CD4-positive, CD25-positive, alpha-beta regulatory T cell (primary cell): Measurements from ENCODE around the gene PRSS12. TPM values are rescaled to one million over a fixed set of nuclear protein-coding genes. Genes with fewer than 3 reads are reported as not detected.

Experiments used
- ATAC-seq, 2 donors: fragments of 150-1000 bp; cut with Tn5 transposase; one replicate each; pipeline ENCODE4 v1.10.0; 2021; ENCODE audit warnings: low read depth in 2 of 2, moderate number of reproducible peaks in 2 of 2, moderate library complexity in 1 of 2
- DNase-seq, 3 donors: peaks; one replicate each; pipeline versions ENCODE4 v3.0.0 to v3.0.0-alpha.2; 2012 to 2022; ENCODE audit warnings: mixed read lengths in 1 of 3
- H3K27ac ChIP-seq: one replicate; pipeline ENCODE4 v1.7.0; 2013; ENCODE audit warnings: mild to moderate bottlenecking, low read length; ENCODE audit not compliant: insufficient read depth, poor library complexity, severe bottlenecking
- H3K27me3 ChIP-seq: one replicate; pipeline ENCODE4 v1.7.0; 2013; ENCODE audit warnings: low read length; ENCODE audit not compliant: control insufficient read depth, insufficient read depth
- H3K36me3 ChIP-seq: one replicate; pipeline ENCODE4 v1.7.0; 2013; ENCODE audit warnings: mild to moderate bottlenecking, low read length, moderate library complexity; ENCODE audit not compliant: control insufficient read depth, insufficient read depth
- H3K4me1 ChIP-seq: 2 replicates; pipeline ENCODE4 v1.7.0; 2013; ENCODE audit warnings: mild to moderate bottlenecking, low read length; ENCODE audit not compliant: insufficient read depth, control insufficient read depth, poor library complexity, severe bottlenecking
- H3K4me3 ChIP-seq: one replicate; pipeline ENCODE4 v1.7.0; 2013; ENCODE audit warnings: low read depth, mild to moderate bottlenecking, low read length, moderate library complexity
- H3K9me3 ChIP-seq, 2 experiments: 1 replicate in 1 of 2; 2 replicates in 1 of 2; pipeline ENCODE4 v1.7.0; 2013; ENCODE audit warnings: low read length in 2 of 2, mild to moderate bottlenecking in 1 of 2, moderate library complexity in 1 of 2; ENCODE audit not compliant: control insufficient read depth in 2 of 2
- H3K27ac Mint-ChIP-seq, 3 donors: one replicate each; pipeline ENCODE4 v1.8.0; 2020 to 2022; ENCODE audit warnings: mild to moderate bottlenecking in 3 of 3, mixed read lengths in 3 of 3, moderate library complexity in 2 of 3
- H3K27me3 Mint-ChIP-seq: one replicate; pipeline ENCODE4 v1.8.0; 2022; ENCODE audit warnings: mild to moderate bottlenecking, mixed read lengths
- H3K36me3 Mint-ChIP-seq: one replicate; pipeline ENCODE4 v1.8.0; 2020; ENCODE audit warnings: mixed read lengths
- H3K4me1 Mint-ChIP-seq, 4 donors: one replicate each; pipeline ENCODE4 v1.8.0; 2020 to 2022; ENCODE audit warnings: mixed read lengths in 4 of 4, mild to moderate bottlenecking in 1 of 4
- H3K4me3 Mint-ChIP-seq, 4 donors: one replicate each; pipeline ENCODE4 v1.8.0; 2020 to 2022; ENCODE audit warnings: mild to moderate bottlenecking in 4 of 4, mixed read lengths in 4 of 4, moderate library complexity in 3 of 4
- H3K9me3 Mint-ChIP-seq, 7 donors: one replicate each; pipeline ENCODE4 v1.8.0; 2020 to 2022; ENCODE audit warnings: mixed read lengths in 7 of 7, mild to moderate bottlenecking in 3 of 7, moderate library complexity in 2 of 7
- polyA plus RNA-seq, 4 donors: library from polyadenylated mRNA; unstranded; fragments of 300-500 nt; fragmentation: Illumina TruSeq; gene quantifications; one replicate each; pipeline ENCODE4 v1.2.3, GENCODE V29; 2021
- total RNA-seq: library from RNA; stranded (reverse); gene quantifications from one replicate; pipeline ENCODE4 v1.2.3, GENCODE V29; 2022

Gene PRSS12
- total and polyA plus RNA-seq, 5 donors from 2014 or later, result 0.05 TPM; not detected in 4

DNA sequence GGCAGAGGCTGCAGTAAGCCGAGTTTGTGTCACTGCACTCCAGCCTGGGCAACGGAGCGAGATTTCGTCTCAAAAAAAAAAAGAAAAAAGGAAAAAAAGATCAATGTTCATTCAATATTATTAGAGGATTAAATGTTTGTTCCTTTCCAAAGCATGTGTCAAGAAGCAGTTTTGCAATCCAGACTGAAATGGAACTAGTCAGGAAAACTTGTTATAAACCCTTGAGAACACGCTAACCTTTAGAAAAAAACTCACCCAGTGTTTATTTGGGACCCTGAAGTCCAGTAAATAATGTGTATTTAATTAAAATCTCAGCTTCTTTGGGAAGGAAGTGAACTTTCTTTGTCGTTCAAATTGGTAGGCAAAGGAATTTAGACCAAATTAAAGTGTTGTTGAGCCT is 16.4 kb upstream of the PRSS12 start:
- Mint-ChIP-seq H3K4me3 (no peak overlapping the region), H3K36me3 (no peaks in the 10 kb centered on the region), H3K9me3 (peaks cover 0 to 3% (median 0%) of the 10 kb centered on the region in 7 donors), H3K27ac (no peak overlapping the region), H3K4me1 (no peaks in the 10 kb centered on the region), H3K27me3 (peaks cover 4% of the 10 kb centered on the region)
- H3K4me3 ChIP-seq, result no peak overlapping the region
- no peaks in the 10 kb centered on the region for H3K36me3 ChIP-seq
- ATAC-seq (no peak), DNase-seq (no peak)
- no peaks in the 10 kb centered on the region for H3K4me1 ChIP-seq
- H3K9me3 ChIP-seq, result no peaks in the 10 kb centered on the region
- H3K27me3 ChIP-seq, result peaks cover 2% of the 10 kb centered on the region
- no peak overlapping the region for H3K27ac ChIP-seq

DNA sequence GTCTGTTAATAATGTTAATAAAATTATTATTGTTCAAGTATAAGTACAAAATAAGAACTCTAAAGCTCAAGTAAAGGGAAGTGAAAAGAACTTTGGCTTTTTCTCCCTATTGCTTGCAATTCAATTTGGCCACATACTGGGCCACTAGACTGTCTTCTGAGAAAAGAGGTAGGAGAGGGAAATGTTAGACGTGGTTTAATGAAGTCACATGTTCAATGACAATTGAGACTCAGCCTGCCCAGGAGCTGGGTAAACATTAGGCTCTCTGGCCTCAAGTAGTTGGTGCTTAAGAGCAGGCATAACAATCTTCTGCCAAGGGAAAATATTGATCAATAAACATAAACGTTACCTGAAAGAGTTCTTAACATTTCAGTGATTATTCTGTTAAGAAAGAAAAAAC is 15.1 kb upstream of the PRSS12 start:
- H3K36me3 Mint-ChIP-seq, result no peaks in the 10 kb centered on the region
- ATAC-seq, result no peak

DNA sequence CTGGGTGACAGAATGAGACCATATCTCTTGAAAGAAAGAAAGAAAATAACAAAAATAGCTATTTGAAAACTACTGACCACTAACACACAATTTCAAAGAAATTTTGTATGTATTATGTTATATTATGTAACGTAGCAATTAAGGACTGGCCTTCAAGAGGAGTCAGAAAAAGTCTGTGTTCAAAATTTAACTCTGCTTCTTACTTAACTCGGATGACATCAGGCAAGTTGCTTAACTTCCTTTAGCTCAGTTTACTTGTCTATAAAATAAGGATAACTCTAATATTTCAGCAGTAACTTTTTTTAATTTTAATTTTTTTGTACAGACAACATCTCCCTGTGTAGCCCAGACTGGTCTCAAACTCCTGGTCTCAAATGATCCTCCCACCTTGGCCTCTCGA is 14.6 kb upstream of the PRSS12 start:
- ATAC-seq, result no peak
- Histone ChIP-seq H3K27ac (no peak overlapping the region), H3K36me3 (no peaks in the 10 kb centered on the region), H3K4me3 (no peak overlapping the region), H3K4me1 (no peaks in the 10 kb centered on the region), H3K27me3 (peaks cover 2% of the 10 kb centered on the region), H3K9me3 (no peaks in the 10 kb centered on the region)
- no peaks in the 10 kb centered on the region for H3K36me3 Mint-ChIP-seq
- H3K27me3 Mint-ChIP-seq, result peaks cover 4% of the 10 kb centered on the region
- DNase-seq, result no peak
- no peaks in the 10 kb centered on the region for H3K4me1 Mint-ChIP-seq
- no peak overlapping the region for H3K27ac Mint-ChIP-seq
- H3K9me3 Mint-ChIP-seq, result peaks cover 0 to 3% (median 0%) of the 10 kb centered on the region in 7 donors
- no peak overlapping the region for H3K4me3 Mint-ChIP-seq

More for the DNA sequence above, 15.1 kb upstream of the PRSS12 start:
- Mint-ChIP-seq H3K27ac (no peak overlapping the region), H3K4me1 (no peaks in the 10 kb centered on the region), H3K27me3 (peaks cover 4% of the 10 kb centered on the region), H3K4me3 (no peak overlapping the region), H3K9me3 (peaks cover 0 to 3% (median 0%) of the 10 kb centered on the region in 7 donors)
- Histone ChIP-seq H3K27me3 (peaks cover 2% of the 10 kb centered on the region), H3K4me3 (no peak overlapping the region), H3K27ac (no peak overlapping the region), H3K4me1 (no peaks in the 10 kb centered on the region), H3K36me3 (no peaks in the 10 kb centered on the region), H3K9me3 (no peaks in the 10 kb centered on the region)
- DNase-seq, result no peak

DNA sequence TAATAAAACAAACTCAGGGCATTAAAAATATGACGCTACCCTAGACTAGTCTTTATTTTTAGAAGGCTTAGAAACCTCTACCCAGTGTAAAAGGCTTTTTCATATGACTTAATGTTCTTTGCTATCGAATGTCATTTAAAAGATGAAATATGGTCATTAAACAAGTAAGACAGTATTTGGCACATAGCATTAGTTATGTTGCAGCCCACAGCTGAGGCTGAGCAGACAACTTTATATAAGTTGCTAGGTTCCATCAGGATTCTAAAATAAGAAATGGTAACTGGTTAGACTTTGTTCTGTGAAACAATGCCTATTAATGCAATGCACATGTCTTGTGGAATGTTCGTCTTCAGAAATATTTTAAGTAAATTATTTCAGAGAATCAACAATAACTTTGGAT is 10.4 kb upstream of the PRSS12 start:
- no peaks in the 10 kb centered on the region for H3K36me3 ChIP-seq
- H3K9me3 Mint-ChIP-seq, result peaks cover 0 to 2% (median 0%) of the 10 kb centered on the region in 7 donors
- no peaks in the 10 kb centered on the region for H3K4me1 Mint-ChIP-seq
- no peak for DNase-seq
- no peak for ATAC-seq
- H3K4me1 ChIP-seq, result no peaks in the 10 kb centered on the region
- no peaks in the 10 kb centered on the region for H3K9me3 ChIP-seq
- H3K27me3 ChIP-seq, result peaks cover 2% of the 10 kb centered on the region
- H3K4me3 ChIP-seq, result no peak overlapping the region
- H3K4me3 Mint-ChIP-seq, result no peak overlapping the region
- peaks cover 6% of the 10 kb centered on the region for H3K27me3 Mint-ChIP-seq
- no peak overlapping the region for H3K27ac Mint-ChIP-seq
- H3K27ac ChIP-seq, result no peak overlapping the region
- H3K36me3 Mint-ChIP-seq, result no peaks in the 10 kb centered on the region

DNA sequence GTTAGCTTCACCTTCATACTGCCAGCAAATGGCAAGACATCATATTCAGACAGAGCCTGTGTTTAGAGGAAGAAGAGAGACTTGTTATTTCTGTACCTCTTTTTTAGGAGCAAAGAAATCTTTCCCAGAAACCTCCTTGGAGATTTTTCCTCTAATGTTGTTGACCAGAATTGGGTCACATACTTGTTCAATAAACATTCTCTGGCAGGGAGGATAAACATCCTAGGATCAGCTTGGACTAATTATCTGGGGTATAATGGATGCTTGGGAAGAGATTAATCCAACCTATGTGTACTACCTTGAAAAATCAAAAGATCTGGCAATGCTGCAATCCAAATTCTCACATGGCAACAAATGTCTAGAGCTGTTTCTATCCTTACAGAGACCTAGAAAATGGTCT is 8.4 kb upstream of the PRSS12 start:
- no peak for DNase-seq
- Histone ChIP-seq H3K27ac (no peak overlapping the region), H3K9me3 (no peaks in the 10 kb centered on the region), H3K36me3 (no peaks in the 10 kb centered on the region), H3K4me3 (no peak overlapping the region), H3K4me1 (no peaks in the 10 kb centered on the region), H3K27me3 (peaks cover 1% of the 10 kb centered on the region)
- Mint-ChIP-seq H3K4me3 (no peak overlapping the region), H3K4me1 (no peaks in the 10 kb centered on the region), H3K27ac (no peak overlapping the region), H3K9me3 (peaks cover 0 to 2% (median 0%) of the 10 kb centered on the region in 7 donors), H3K27me3 (peaks cover 13% of the 10 kb centered on the region), H3K36me3 (no peaks in the 10 kb centered on the region)
- no peak for ATAC-seq

DNA sequence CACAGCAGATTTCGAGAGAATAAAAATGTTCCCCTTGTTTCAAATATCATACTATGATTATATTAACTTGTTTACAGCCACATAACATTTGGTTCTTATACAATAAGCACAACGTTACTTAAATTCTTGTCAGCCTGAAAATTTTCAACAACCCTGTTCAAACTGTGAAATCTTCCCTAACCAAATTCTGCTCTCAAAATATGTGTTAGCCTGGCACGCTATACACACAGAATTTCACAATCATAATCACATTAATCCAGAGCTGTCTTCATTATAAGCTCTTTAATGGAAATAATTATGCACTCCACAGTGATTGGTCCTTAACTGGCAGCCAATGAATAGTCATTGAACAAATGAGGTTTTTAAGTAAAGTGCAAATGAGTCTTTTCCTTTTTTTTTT is 7.3 kb upstream of the PRSS12 start:
- Histone ChIP-seq H3K4me3 (no peak overlapping the region), H3K36me3 (no peaks in the 10 kb centered on the region), H3K4me1 (no peaks in the 10 kb centered on the region), H3K27me3 (peaks cover 5% of the 10 kb centered on the region), H3K27ac (no peak overlapping the region), H3K9me3 (no peaks in the 10 kb centered on the region)
- DNase-seq (no peak), ATAC-seq (no peak)
- Mint-ChIP-seq H3K27ac (no peak overlapping the region), H3K4me3 (no peak overlapping the region), H3K36me3 (no peaks in the 10 kb centered on the region), H3K9me3 (peaks cover 0 to 2% (median 0%) of the 10 kb centered on the region in 7 donors), H3K4me1 (no peaks in the 10 kb centered on the region), H3K27me3 (peaks cover 24% of the 10 kb centered on the region)

DNA sequence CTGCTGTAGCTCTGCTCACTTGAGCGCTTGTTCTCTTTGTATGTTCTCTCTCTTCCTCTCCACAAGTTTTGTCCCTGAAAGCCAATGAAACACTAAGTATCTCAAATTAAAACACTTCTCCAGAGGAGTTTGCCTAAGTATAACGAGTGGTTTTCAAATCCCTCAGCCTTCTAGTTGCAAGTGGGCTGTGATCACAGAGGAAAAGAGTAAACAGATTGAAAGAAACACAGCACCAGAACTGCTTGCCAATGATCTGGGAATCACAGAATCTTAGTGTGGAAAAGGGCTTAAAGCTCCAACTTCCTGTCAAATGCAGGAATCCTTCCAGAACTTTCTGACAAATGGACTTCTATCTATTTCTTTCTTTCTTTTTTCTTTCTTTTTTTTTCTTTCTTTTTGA is 4.8 kb upstream of the PRSS12 start:
- DNase-seq (no peak), ATAC-seq (no peak)
- Histone ChIP-seq H3K27me3 (peaks cover 17% of the 10 kb centered on the region), H3K4me3 (no peak overlapping the region), H3K4me1 (peaks cover 7% of the 10 kb centered on the region), H3K9me3 (no peaks in the 10 kb centered on the region), H3K36me3 (no peaks in the 10 kb centered on the region), H3K27ac (no peak overlapping the region)
- Mint-ChIP-seq H3K27me3 (peaks cover 45% of the 10 kb centered on the region), H3K9me3 (peaks cover 0 to 5% (median 0%) of the 10 kb centered on the region in 7 donors), H3K4me1 (peaks cover 4 to 9% (median 5%) of the 10 kb centered on the region in 4 donors), H3K4me3 (no peak overlapping the region), H3K27ac (no peak overlapping the region), H3K36me3 (no peaks in the 10 kb centered on the region)

DNA sequence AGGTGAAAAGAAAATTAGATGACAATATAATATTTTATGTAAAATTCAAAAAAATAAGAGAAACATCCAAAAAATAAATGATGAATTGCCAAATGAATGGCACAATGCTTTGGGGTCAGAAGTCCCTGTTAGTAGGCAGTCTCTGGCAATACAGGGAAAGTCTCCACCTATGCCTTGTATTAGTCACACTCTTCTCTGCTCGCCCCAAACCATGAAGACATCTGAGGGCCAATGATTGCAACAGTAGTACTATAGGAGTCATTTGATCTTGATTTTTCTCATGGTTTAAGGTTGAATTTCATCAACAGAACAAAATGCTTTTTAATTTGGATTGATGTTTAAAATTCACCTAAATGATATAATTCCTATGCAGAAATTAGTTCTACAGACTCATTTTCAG is 3.9 kb upstream of the PRSS12 start:
- Mint-ChIP-seq H3K27me3 (peaks cover 48% of the 10 kb centered on the region), H3K27ac (no peak overlapping the region), H3K4me3 (no peak overlapping the region), H3K4me1 (peaks cover 5 to 11% (median 7%) of the 10 kb centered on the region in 4 donors), H3K9me3 (peaks cover 0 to 5% (median 0%) of the 10 kb centered on the region in 7 donors), H3K36me3 (no peaks in the 10 kb centered on the region)
- ATAC-seq, result no peak
- H3K4me1 ChIP-seq, result peaks cover 7% of the 10 kb centered on the region
- no peaks in the 10 kb centered on the region for H3K9me3 ChIP-seq
- H3K36me3 ChIP-seq, result no peaks in the 10 kb centered on the region
- peaks cover 19% of the 10 kb centered on the region for H3K27me3 ChIP-seq
- no peak for DNase-seq
- no peak overlapping the region for H3K4me3 ChIP-seq
- no peak overlapping the region for H3K27ac ChIP-seq
